Parathyroid adenoma (tissue), 2 donors: ENCODE data around the gene GPRIN2.
A peak's percentile ranks its signal among the peaks of the same experiment; 100 is the strongest.
"Not testable (repeated sequence)": the region's sequence is repeated elsewhere in the genome, so short reads cannot be mapped to it uniquely, and the experiment has no call there.

Source experiments
- H2AFZ ChIP-seq: fragments of 300-600 bp; sonication (generic); one replicate; pipeline ENCODE4 v1.7.0; 2017; ENCODE audit warnings: antibody characterized with exemption, mild to moderate bottlenecking
- H3K27ac ChIP-seq: fragments of 300-600 bp; sonication (generic); one replicate; pipeline ENCODE4 v1.7.0; 2017
- H3K27me3 ChIP-seq: fragments of 300-600 bp; sonication (generic); one replicate; pipeline ENCODE4 v1.7.0; 2017; ENCODE audit warnings: low read length; ENCODE audit not compliant: control insufficient read depth, insufficient read depth
- H3K36me3 ChIP-seq: fragments of 300-600 bp; sonication (generic); one replicate; pipeline ENCODE4 v1.7.0; 2017; ENCODE audit warnings: low read length; ENCODE audit not compliant: control insufficient read depth, insufficient read depth
- H3K4me1 ChIP-seq: fragments of 300-600 bp; sonication (generic); one replicate; pipeline ENCODE4 v1.7.0; 2017; ENCODE audit warnings: control low read depth
- H3K4me2 ChIP-seq: fragments of 300-600 bp; sonication (generic); one replicate; pipeline ENCODE4 v1.7.0; 2017; ENCODE audit warnings: low read length
- H3K4me3 ChIP-seq: fragments of 300-600 bp; sonication (generic); one replicate; pipeline ENCODE4 v1.7.0; 2017; ENCODE audit warnings: low read depth, low read length
- H3K79me2 ChIP-seq: fragments of 300-600 bp; sonication (generic); one replicate; pipeline ENCODE4 v1.7.0; 2017; ENCODE audit warnings: control low read depth
- H3K9ac ChIP-seq: fragments of 300-600 bp; sonication (generic); one replicate; pipeline ENCODE4 v1.7.0; 2017; ENCODE audit warnings: mild to moderate bottlenecking
- H3K9me3 ChIP-seq: fragments of 300-600 bp; sonication (generic); one replicate; pipeline ENCODE4 v1.7.0; 2017; ENCODE audit warnings: low read length; ENCODE audit not compliant: control insufficient read depth
- CTCF ChIP-seq: fragments of 300-600 bp; sonication (generic); IDR thresholded peaks from one replicate; pipeline ENCODE4 v1.7.0; 2017; ENCODE audit warnings: antibody characterized with exemption, mild to moderate bottlenecking
- donor health status: primary hyperparathyroidism.

GPRIN2 gene

GRCh38 chr10:46570655-46571054 lies 14.2 kb upstream of the GPRIN2 start:
- not testable (repeated sequence) for H3K36me3 ChIP-seq

GRCh38 chr10:46567151-46567550 lies 10.7 kb upstream of the GPRIN2 start:
- H2AFZ ChIP-seq, H3K79me2 ChIP-seq, H3K27ac ChIP-seq, H3K9ac ChIP-seq, H3K36me3 ChIP-seq, H3K4me3 ChIP-seq, H3K27me3 ChIP-seq, H3K4me1 ChIP-seq, H3K4me2 ChIP-seq, H3K9me3 ChIP-seq: not testable (repeated sequence)

More at GRCh38 chr10:46570655-46571054, 14.2 kb upstream of the GPRIN2 start:
- not testable (repeated sequence) for H3K27ac ChIP-seq, H2AFZ ChIP-seq, H3K79me2 ChIP-seq, H3K9me3 ChIP-seq, H3K27me3 ChIP-seq, H3K4me1 ChIP-seq, H3K4me2 ChIP-seq, H3K9ac ChIP-seq, H3K4me3 ChIP-seq

- not testable (repeated sequence) for H3K4me1 ChIP-seq, H3K9ac ChIP-seq, H3K27me3 ChIP-seq, H3K4me3 ChIP-seq, H3K4me2 ChIP-seq, H3K79me2 ChIP-seq, H3K9me3 ChIP-seq, H3K27ac ChIP-seq, H3K36me3 ChIP-seq
- peak overlapping the region; percentile 76 for H2AFZ ChIP-seq
- TF ChIP-seq CTCF: peak; percentile 78
These were observed 9.3 kb upstream of the GPRIN2 start for GRCh38 chr10:46565591-46566332.

- H3K27ac ChIP-seq: no peak overlapping the region
- no peak overlapping the region for H3K4me3 ChIP-seq
- H3K4me2 ChIP-seq: no peak overlapping the region
- H3K36me3 ChIP-seq: no peaks in the 10 kb centered on the region
- H3K9ac ChIP-seq: no peak overlapping the region
- H3K27me3 ChIP-seq: no peaks in the 10 kb centered on the region
- no peak for TF ChIP-seq CTCF
- no peaks in the 10 kb centered on the region for H3K9me3 ChIP-seq
- no peaks in the 10 kb centered on the region for H3K79me2 ChIP-seq
- H2AFZ ChIP-seq: no peak overlapping the region
- no peaks in the 10 kb centered on the region for H3K4me1 ChIP-seq
These were observed 4.5 kb upstream of the GPRIN2 start for GRCh38 chr10:46560952-46561351.

- H3K9me3 ChIP-seq: no peaks in the 10 kb centered on the region
- H3K36me3 ChIP-seq: no peaks in the 10 kb centered on the region
- H3K4me3 ChIP-seq: no peak overlapping the region
- no peak overlapping the region for H2AFZ ChIP-seq
- TF ChIP-seq CTCF: no peak
- H3K9ac ChIP-seq: no peak overlapping the region
- H3K4me2 ChIP-seq: no peak overlapping the region
- peaks cover 2% of the 10 kb centered on the region for H3K4me1 ChIP-seq
- H3K79me2 ChIP-seq: no peaks in the 10 kb centered on the region
- H3K27me3 ChIP-seq: no peaks in the 10 kb centered on the region
- no peak overlapping the region for H3K27ac ChIP-seq
These were observed 3.9 kb upstream of the GPRIN2 start for GRCh38 chr10:46560381-46560780.

- no peak overlapping the region for H3K27ac ChIP-seq
- no peak overlapping the region for H3K4me2 ChIP-seq
- no peak overlapping the region for H2AFZ ChIP-seq
- no peak overlapping the region for H3K9ac ChIP-seq
- H3K36me3 ChIP-seq: no peaks in the 10 kb centered on the region
- H3K9me3 ChIP-seq: no peaks in the 10 kb centered on the region
- H3K79me2 ChIP-seq: no peaks in the 10 kb centered on the region
- peaks cover 5% of the 10 kb centered on the region for H3K4me1 ChIP-seq
- no peaks in the 10 kb centered on the region for H3K27me3 ChIP-seq
- no peak for TF ChIP-seq CTCF
- no peak overlapping the region for H3K4me3 ChIP-seq
These were observed 2.8 kb upstream of the GPRIN2 start for GRCh38 chr10:46559231-46559671.
